ENCODE measurements around the gene LAMA3. TPM values are rescaled to one million over a fixed set of nuclear protein-coding genes. Genes with fewer than 3 reads are reported as not detected.

Gene LAMA3
- total and polyA plus RNA-seq, 4 donors, result 0.26 to 3.9 (median 0.37) TPM

GRCh38 chr18:23936381-23936958, 247.2 kb downstream of the LAMA3 start (continued):
- TF ChIP-seq EGR1 (IDR thresholded peaks at IDR 0.05; ENCODE audit: low read depth in 2 of 2), result no peak

- peaks cover 0 to 3% (median 0%) of the 10 kb centered on the region in 4 donors for H3K4me1 ChIP-seq (ENCODE audit: control insufficient read depth in 4 of 4, insufficient read depth in 4 of 4, low read length in 3 of 4)
- no peak for TF ChIP-seq NR2F2 (IDR thresholded peaks at IDR 0.05)
- TF ChIP-seq JUND (IDR thresholded peaks at IDR 0.05), result no peak
- TF ChIP-seq HNF4A (conservative IDR thresholded peaks at IDR 0.05), result no peak
- TF ChIP-seq ATF3 (IDR thresholded peaks at IDR 0.05), result no peak
- TF ChIP-seq REST (IDR thresholded peaks at IDR 0.05), result no peak
- TF ChIP-seq TAF1 (conservative IDR thresholded peaks at IDR 0.05), result no peak
- TF ChIP-seq MAX (IDR thresholded peaks at IDR 0.05), result no peak
- no peak overlapping the region for H3K4me3 ChIP-seq (ENCODE audit: low read depth in 1 of 3, low read length in 3 of 3)
- 96% methylated on average over 11 of the region's 11 CpGs for WGBS
- DNase-seq (ENCODE audit: low spot score), result no peak
- H3K9ac ChIP-seq (ENCODE audit: low read depth in 1 of 2, low read length in 2 of 2), result no peak overlapping the region
- H3K9me3 ChIP-seq (ENCODE audit: control insufficient read depth in 4 of 4, low read length in 3 of 4), result no peaks in the 10 kb centered on the region
- no peaks in the 10 kb centered on the region for H3K27me3 ChIP-seq (ENCODE audit: control insufficient read depth in 4 of 4, insufficient read depth in 4 of 4, low read length in 3 of 4)
- no peak overlapping the region for H3K27ac ChIP-seq (ENCODE audit: low read depth in 1 of 2, low read length in 2 of 2)
- H3K36me3 ChIP-seq (ENCODE audit: control insufficient read depth in 4 of 4, insufficient read depth in 3 of 4, low read depth in 1 of 4, low read length in 3 of 4), result no peaks in the 10 kb centered on the region
These were observed 248.9 kb downstream of the LAMA3 start for GRCh38 chr18:23938043-23938756.

GRCh38 chr18:23938901-23939341, 249.7 kb downstream of the LAMA3 start:
- Histone ChIP-seq H3K27me3 (ENCODE audit: control insufficient read depth in 4 of 4, insufficient read depth in 4 of 4, low read length in 3 of 4) (no peaks in the 10 kb centered on the region), H3K9me3 (ENCODE audit: control insufficient read depth in 4 of 4, low read length in 3 of 4) (no peaks in the 10 kb centered on the region), H3K4me1 (ENCODE audit: control insufficient read depth in 4 of 4, insufficient read depth in 4 of 4, low read length in 3 of 4) (peaks cover 0 to 3% (median 0%) of the 10 kb centered on the region in 4 donors), H3K36me3 (ENCODE audit: control insufficient read depth in 4 of 4, insufficient read depth in 3 of 4, low read depth in 1 of 4, low read length in 3 of 4) (no peaks in the 10 kb centered on the region), H3K9ac (ENCODE audit: low read depth in 1 of 2, low read length in 2 of 2) (no peak overlapping the region), H3K4me3 (ENCODE audit: low read depth in 1 of 3, low read length in 3 of 3) (no peak overlapping the region), H3K27ac (ENCODE audit: low read depth in 1 of 2, low read length in 2 of 2) (no peak overlapping the region)
- no peak for DNase-seq (ENCODE audit: low spot score)
- TF ChIP-seq CTCF (IDR thresholded peaks at IDR 0.05; ENCODE audit: low read depth, low read length, missing input control) (no peak), TAF1 (conservative IDR thresholded peaks at IDR 0.05) (no peak), HNF4A (conservative IDR thresholded peaks at IDR 0.05) (no peak), SP1 (IDR thresholded peaks at IDR 0.05) (no peak), HNF4G (IDR thresholded peaks at IDR 0.05) (no peak), MAX (IDR thresholded peaks at IDR 0.05) (no peak)
- 92% methylated on average over 5 of the region's 5 CpGs for WGBS
